Measurements from ENCODE around the gene EVI2A. TPM values are rescaled to one million over a fixed set of nuclear protein-coding genes. Genes with fewer than 3 reads are reported as not detected.
A peak's percentile ranks its signal among the peaks of the same experiment; 100 is the strongest.

Gene EVI2A
- total RNA-seq, 1 experiment from 2014 or later, result not detected

GRCh38 chr17:31269578-31269983 lies 51.8 kb downstream of the EVI2A start:
- H2AFZ ChIP-seq, result no peak overlapping the region
- no peaks in the 10 kb centered on the region for H3K9me3 ChIP-seq (ENCODE audit: insufficient read depth, low read depth)
- TF ChIP-seq CTCF (conservative IDR thresholded peaks at IDR 0.05) (no peak), EZH2 (IDR thresholded peaks at IDR 0.05; ENCODE audit: low read depth) (no peak)
- no peaks in the 10 kb centered on the region for H4K20me1 ChIP-seq (ENCODE audit: insufficient read depth)
- no peaks in the 10 kb centered on the region for H3K27me3 ChIP-seq (ENCODE audit: insufficient read depth, low read depth)
- peaks cover 33% of the 10 kb centered on the region for H3K4me1 ChIP-seq (replicated peaks; ENCODE audit: insufficient read depth)
- ChIA-PET CTCF (interaction anchor here (0.6 kb wide), 1 partner anchor 254 kb away, joined by 3 read pairs; no protein-coding TSS in a partner anchor), POLR2A (ENCODE audit: unreplicated experiment) (interaction anchor here (0.6 to 0.7 kb wide), 3 partner anchors 48 to 917 kb away, joined by 3 to 4 read pairs (median 3); no protein-coding TSS in a partner anchor)
- intact Hi-C loops (cut with micrococcal nuclease; ENCODE audit: unreplicated experiment), result no loop called here
- H3K4me2 ChIP-seq, result peak overlapping the region; percentile 44
- H3K4me3 ChIP-seq, result no peak overlapping the region; the same call in 1 of the 2 replicates
- peaks cover 21% of the 10 kb centered on the region; the same call in 1 of the 2 replicates for H3K36me3 ChIP-seq (ENCODE audit: low read depth)
- H3K79me2 ChIP-seq (ENCODE audit: low read depth), result no peaks in the 10 kb centered on the region
- H3F3A ChIP-seq (ENCODE audit: insufficient read depth, low read depth), result peaks cover 28% of the 10 kb centered on the region
- peak overlapping the region; percentile 67 for H3K27ac ChIP-seq
- no peaks in the 10 kb centered on the region for H3K9me2 ChIP-seq (ENCODE audit: insufficient read depth)
- peak; percentile 70 to 85 for DNase-seq
- BruUV-seq (replicated peaks), result no TSS peak

GRCh38 chr17:31269036-31269577 lies 52.3 kb downstream of the EVI2A start:
- peaks cover 28% of the 10 kb centered on the region for H3F3A ChIP-seq (ENCODE audit: insufficient read depth, low read depth)
- peak overlapping the region; percentile 44 for H3K4me2 ChIP-seq
- CTCF ChIA-PET, result interaction anchor here (0.6 kb wide), 1 partner anchor 253 kb away, joined by 3 read pairs; no protein-coding TSS in a partner anchor
- no peak overlapping the region for H2AFZ ChIP-seq
- peak overlapping the region; percentile 67 for H3K27ac ChIP-seq
- no peak for DNase-seq
- no peaks in the 10 kb centered on the region for H3K9me2 ChIP-seq (ENCODE audit: insufficient read depth)
- H3K79me2 ChIP-seq (ENCODE audit: low read depth), result no peaks in the 10 kb centered on the region
- H3K4me1 ChIP-seq (replicated peaks; ENCODE audit: insufficient read depth), result peaks cover 33% of the 10 kb centered on the region
- no peak for TF ChIP-seq CTCF (conservative IDR thresholded peaks at IDR 0.05)
- TF ChIP-seq EZH2 (IDR thresholded peaks at IDR 0.05; ENCODE audit: low read depth), result no peak
- intact Hi-C loops (cut with micrococcal nuclease; ENCODE audit: unreplicated experiment), result no loop called here
- BruUV-seq (replicated peaks), result no TSS peak
- no peaks in the 10 kb centered on the region for H3K27me3 ChIP-seq (ENCODE audit: insufficient read depth, low read depth)
- peaks cover 21% of the 10 kb centered on the region; the same call in 1 of the 2 replicates for H3K36me3 ChIP-seq (ENCODE audit: low read depth)
- no peaks in the 10 kb centered on the region for H4K20me1 ChIP-seq (ENCODE audit: insufficient read depth)
- H3K4me3 ChIP-seq, result no peak overlapping the region; the same call in 1 of the 2 replicates
- no peaks in the 10 kb centered on the region for H3K9me3 ChIP-seq (ENCODE audit: insufficient read depth, low read depth)
- POLR2A ChIA-PET (ENCODE audit: unreplicated experiment), result interaction anchor here (0.6 to 0.7 kb wide), 2 partner anchors 718 to 918 kb away, joined by 3 to 4 read pairs; no protein-coding TSS in a partner anchor

Other genes starting within 250 kb of the EVI2A start
- 61.0 and 64.0 TPM in 2 replicates for gene NF1, start 226.6 kb downstream of the EVI2A start, total RNA-seq (2021)
- gene OMG, start 24.4 kb downstream of the EVI2A start, total RNA-seq (2021), result not detected in 2 replicates
- gene EVI2B, start 7.6 kb downstream of the EVI2A start, total RNA-seq (2021), result not detected in 2 replicates
- 22.9 and 28.6 TPM in 2 replicates for gene RAB11FIP4, start 70.1 kb upstream of the EVI2A start, total RNA-seq (2021)